ENCODE measurements around the gene MAGI2. TPM values are rescaled to one million over a fixed set of nuclear protein-coding genes. Genes with fewer than 3 reads are reported as not detected.
"Not testable (repeated sequence)": the region's sequence is repeated elsewhere in the genome, so short reads cannot be mapped to it uniquely, and the experiment has no call there.

Gene MAGI2
- total and polyA plus RNA-seq, 2 donors (not counting 3 experiments of a cell fraction or from before 2014, with no cell fraction given) = 0.28 to 6.0 TPM

DNA sequence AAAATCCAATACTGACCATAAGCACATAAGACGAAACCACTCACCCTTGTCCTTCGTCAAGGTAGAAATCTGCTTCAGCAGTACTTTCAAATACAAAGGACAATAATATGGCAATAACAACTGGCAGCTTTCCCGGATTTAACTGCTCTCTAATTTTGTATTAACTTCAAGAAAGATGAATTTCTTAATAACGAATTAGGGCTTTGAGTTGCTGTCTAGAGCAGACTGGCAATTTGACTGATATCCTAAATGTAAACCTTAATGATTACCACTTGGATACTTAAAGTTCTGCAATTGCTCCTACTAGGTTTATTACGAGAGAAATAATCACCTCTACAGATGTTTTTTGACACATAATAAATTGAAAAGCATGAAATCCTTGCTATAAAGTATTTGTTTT is 418.7 kb downstream of the MAGI2 start:
- Histone ChIP-seq H3K4me1 (ENCODE audit: control insufficient read depth, extremely low read depth, insufficient read depth, low read length) (no peaks in the 10 kb centered on the region), H3K9me3 (replicated peaks; ENCODE audit: control insufficient read depth, insufficient read depth, low read length) (no peaks in the 10 kb centered on the region), H3K27me3 (ENCODE audit: control insufficient read depth in 2 of 2, insufficient read depth in 2 of 2, low read length in 2 of 2) (no peaks in the 10 kb centered on the region), H4K20me1 (replicated peaks; ENCODE audit: control insufficient read depth, extremely low read depth, insufficient read depth, low read length) (no peaks in the 10 kb centered on the region), H3K36me3 (ENCODE audit: control insufficient read depth in 2 of 2, extremely low read depth in 1 of 2, insufficient read depth in 2 of 2, low read length in 2 of 2) (no peaks in the 10 kb centered on the region), H3K27ac (ENCODE audit: insufficient read depth, low read depth, low read length) (no peak overlapping the region), H3K4me3 (replicated peaks in 1 of 3; ENCODE audit: insufficient read depth in 1 of 3, low read depth in 1 of 3, low read length in 3 of 3) (no peak overlapping the region), H3K9ac (replicated peaks; ENCODE audit: extremely low read depth, insufficient read depth, low read length) (no peak overlapping the region), H3K9me1 (replicated peaks; ENCODE audit: control insufficient read depth, extremely low read depth, insufficient read depth, low read length) (no peaks in the 10 kb centered on the region), H3K4me2 (ENCODE audit: insufficient read depth, low read length) (no peak overlapping the region), H3K79me2 (ENCODE audit: control insufficient read depth, insufficient read depth, low read length) (no peaks in the 10 kb centered on the region), H2AFZ (ENCODE audit: low read depth, low read length) (no peak overlapping the region)
- ChIA-PET POLR2A (no interaction called here), CTCF (no interaction called here)
- no TSS peak for BruUV-seq (replicated peaks)
- intact Hi-C loops (cut with micrococcal nuclease) = no loop called here
- dilution Hi-C loops (cut with MboI; ENCODE audit: extremely low pct_ligation_motif_present, low sequenced_read_pairs) = no loop called here
- FAIRE-seq (no peak), DNase-seq (ENCODE audit: low read depth, low spot score) (no peak)
- no peak for TF ChIP-seq POLR2A (IDR thresholded peaks at IDR 0.05; ENCODE audit: low read depth, low read length)
- TF ChIP-seq JUN (IDR thresholded peaks at IDR 0.05; ENCODE audit: borderline replicate concordance, insufficient read depth, insufficient read length, low read depth) = no peak
- TF ChIP-seq, protein P1, sequence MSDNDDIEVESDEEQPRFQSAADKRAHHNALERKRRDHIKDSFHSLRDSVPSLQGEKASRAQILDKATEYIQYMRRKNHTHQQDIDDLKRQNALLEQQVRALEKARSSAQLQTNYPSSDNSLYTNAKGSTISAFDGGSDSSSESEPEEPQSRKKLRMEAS (IDR thresholded peaks at IDR 0.05; ENCODE audit: insufficient read depth, insufficient read length) = no peak
- TF ChIP-seq, protein P2, sequence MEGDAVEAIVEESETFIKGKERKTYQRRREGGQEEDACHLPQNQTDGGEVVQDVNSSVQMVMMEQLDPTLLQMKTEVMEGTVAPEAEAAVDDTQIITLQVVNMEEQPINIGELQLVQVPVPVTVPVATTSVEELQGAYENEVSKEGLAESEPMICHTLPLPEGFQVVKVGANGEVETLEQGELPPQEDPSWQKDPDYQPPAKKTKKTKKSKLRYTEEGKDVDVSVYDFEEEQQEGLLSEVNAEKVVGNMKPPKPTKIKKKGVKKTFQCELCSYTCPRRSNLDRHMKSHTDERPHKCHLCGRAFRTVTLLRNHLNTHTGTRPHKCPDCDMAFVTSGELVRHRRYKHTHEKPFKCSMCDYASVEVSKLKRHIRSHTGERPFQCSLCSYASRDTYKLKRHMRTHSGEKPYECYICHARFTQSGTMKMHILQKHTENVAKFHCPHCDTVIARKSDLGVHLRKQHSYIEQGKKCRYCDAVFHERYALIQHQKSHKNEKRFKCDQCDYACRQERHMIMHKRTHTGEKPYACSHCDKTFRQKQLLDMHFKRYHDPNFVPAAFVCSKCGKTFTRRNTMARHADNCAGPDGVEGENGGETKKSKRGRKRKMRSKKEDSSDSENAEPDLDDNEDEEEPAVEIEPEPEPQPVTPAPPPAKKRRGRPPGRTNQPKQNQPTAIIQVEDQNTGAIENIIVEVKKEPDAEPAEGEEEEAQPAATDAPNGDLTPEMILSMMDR (IDR thresholded peaks at IDR 0.05; ENCODE audit: extremely low read depth in 1 of 2, insufficient read depth in 1 of 2, low read depth in 1 of 2, low read length in 2 of 2) = no peak
- TF ChIP-seq POLR2AphosphoS5 (IDR thresholded peaks at IDR 0.05; ENCODE audit: insufficient read depth, low read depth, low read length) = no peak
- TF ChIP-seq MYC (IDR thresholded peaks at IDR 0.05; ENCODE audit: low read depth, low read length) = no peak
- no peak for TF ChIP-seq FOS (IDR thresholded peaks at IDR 0.05; ENCODE audit: borderline replicate concordance, insufficient read depth, low read length)
- TF ChIP-seq GATA2 (IDR thresholded peaks at IDR 0.05; ENCODE audit: insufficient read depth, insufficient read length, low read depth, low read length) = no peak
- TF ChIP-seq EZH2 (IDR thresholded peaks at IDR 0.05; ENCODE audit: borderline replicate concordance, low read depth, low read length, severe bottlenecking) = no peak

DNA sequence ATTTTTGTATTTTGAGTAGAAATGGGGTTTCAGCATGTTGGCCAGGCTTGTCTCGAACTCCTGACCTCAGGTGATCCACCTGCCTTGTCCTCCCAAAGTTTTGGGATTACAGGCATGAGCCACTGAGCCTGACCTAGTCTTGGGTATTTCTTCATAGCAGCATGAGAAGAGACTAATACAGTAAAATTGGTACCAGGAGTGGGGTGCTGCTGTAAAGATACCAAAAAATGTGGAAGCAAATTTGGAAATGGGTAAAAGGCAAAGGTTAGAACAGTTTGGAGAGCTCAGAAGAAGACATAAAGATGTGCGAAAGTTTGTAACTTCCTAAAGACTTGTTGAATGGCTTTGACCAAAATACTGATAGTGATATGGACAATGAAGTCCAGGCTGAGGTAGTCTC is 433.8 kb downstream of the MAGI2 start:
- intact Hi-C loops (cut with micrococcal nuclease); H3K27ac ChIP-seq (ENCODE audit: insufficient read depth, low read depth, low read length); FAIRE-seq; BruUV-seq (replicated peaks); CTCF ChIA-PET; H2AFZ ChIP-seq (ENCODE audit: low read depth, low read length); H4K20me1 ChIP-seq (replicated peaks; ENCODE audit: control insufficient read depth, extremely low read depth, insufficient read depth, low read length); dilution Hi-C loops (cut with MboI; ENCODE audit: extremely low pct_ligation_motif_present, low sequenced_read_pairs); H3K4me2 ChIP-seq (ENCODE audit: insufficient read depth, low read length); H3K4me3 ChIP-seq (replicated peaks in 1 of 3; ENCODE audit: insufficient read depth in 1 of 3, low read depth in 1 of 3, low read length in 3 of 3); H3K27me3 ChIP-seq (ENCODE audit: control insufficient read depth in 2 of 2, insufficient read depth in 2 of 2, low read length in 2 of 2); H3K79me2 ChIP-seq (ENCODE audit: control insufficient read depth, insufficient read depth, low read length); POLR2A ChIA-PET; H3K9me3 ChIP-seq (replicated peaks; ENCODE audit: control insufficient read depth, insufficient read depth, low read length); DNase-seq (ENCODE audit: low read depth, low spot score); H3K36me3 ChIP-seq (ENCODE audit: control insufficient read depth in 2 of 2, extremely low read depth in 1 of 2, insufficient read depth in 2 of 2, low read length in 2 of 2); H3K9me1 ChIP-seq (replicated peaks; ENCODE audit: control insufficient read depth, extremely low read depth, insufficient read depth, low read length); H3K9ac ChIP-seq (replicated peaks; ENCODE audit: extremely low read depth, insufficient read depth, low read length); H3K4me1 ChIP-seq (ENCODE audit: control insufficient read depth, extremely low read depth, insufficient read depth, low read length): not testable (repeated sequence)
